Measurements from ENCODE around the gene PCDHGA7.
A peak's percentile ranks its signal among the peaks of the same experiment; 100 is the strongest.
"Not testable (repeated sequence)": the region's sequence is repeated elsewhere in the genome, so short reads cannot be mapped to it uniquely, and the experiment has no call there.

PCDHGA7 gene

DNA sequence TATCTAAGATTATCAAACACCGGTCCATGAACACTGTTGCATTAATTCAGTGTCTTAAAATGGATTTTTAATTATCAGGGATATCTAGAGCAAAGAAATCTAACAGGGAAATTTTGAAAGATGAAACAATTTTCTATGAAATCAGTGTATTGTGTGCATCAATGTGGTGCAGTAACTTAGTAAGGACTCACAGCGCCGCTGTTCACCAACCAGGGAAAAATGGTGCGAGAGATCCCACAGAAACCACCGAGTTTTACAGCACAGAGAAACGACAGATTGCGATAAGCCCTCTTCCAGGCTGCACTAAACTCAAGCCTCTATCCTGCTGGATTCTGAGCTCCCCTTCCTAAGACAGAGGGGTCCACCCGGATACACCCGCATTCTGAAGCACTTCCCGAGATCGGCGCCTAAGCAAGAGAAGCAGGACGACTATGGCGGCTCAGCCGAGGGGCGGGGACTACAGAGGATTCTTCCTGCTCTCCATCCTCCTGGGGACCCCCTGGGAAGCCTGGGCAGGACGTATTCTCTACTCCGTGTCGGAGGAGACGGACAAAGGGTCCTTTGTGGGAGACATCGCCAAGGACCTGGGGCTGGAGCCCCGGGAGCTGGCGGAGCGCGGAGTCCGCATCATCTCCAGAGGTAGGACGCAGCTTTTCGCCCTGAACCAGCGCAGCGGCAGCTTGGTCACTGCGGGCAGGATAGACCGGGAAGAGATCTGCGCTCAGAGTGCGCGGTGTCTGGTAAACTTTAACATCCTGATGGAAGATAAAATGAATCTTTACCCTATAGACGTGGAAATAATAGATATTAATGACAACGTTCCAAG is at the start of gene PCDHGA7:
PCDHGA7 (plus strand) TSS at position 274 of the 826 bp plus-strand sequence; CDS start at position 432, 158 bp downstream.
- DNase-seq: peak; percentile 24

DNA sequence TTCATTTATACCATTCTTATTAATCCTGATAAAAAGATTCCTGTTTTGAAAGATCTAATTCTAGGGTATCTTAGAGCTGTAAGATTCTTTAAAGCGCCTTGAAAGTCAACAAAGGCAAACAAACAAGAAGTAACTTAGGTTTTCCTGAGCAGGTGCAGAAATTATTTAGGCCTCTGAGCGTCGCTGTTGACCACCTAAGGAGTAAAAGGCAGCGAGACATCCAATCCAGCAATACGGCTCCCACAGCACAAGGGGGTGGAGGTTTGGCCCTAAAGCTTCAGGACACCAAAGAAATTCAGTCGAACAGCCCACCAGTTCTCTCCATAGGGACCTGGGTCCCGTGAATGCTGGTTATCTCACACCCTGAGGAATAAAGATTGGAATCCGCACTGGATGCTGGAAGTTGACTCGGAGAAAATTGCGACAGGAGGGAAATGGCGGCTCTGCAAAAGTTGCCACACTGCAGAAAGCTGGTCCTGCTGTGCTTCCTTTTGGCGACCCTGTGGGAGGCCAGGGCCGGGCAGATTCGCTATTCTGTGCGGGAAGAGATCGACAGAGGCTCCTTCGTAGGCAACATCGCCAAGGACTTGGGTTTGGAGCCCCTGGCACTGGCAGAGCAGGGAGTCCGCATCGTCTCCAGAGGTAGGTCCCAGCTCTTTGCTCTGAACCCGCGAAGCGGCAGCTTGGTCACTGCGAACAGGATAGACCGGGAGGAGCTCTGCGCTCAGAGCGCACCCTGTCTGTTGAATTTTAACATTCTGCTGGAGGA is 43.8 kb upstream of the PCDHGA7 start, which contains the start of gene PCDHGA2:
PCDHGA2 (plus strand) TSS at position 223 of the 769 bp plus-strand sequence.
- peak; percentile 65 for DNase-seq

DNA sequence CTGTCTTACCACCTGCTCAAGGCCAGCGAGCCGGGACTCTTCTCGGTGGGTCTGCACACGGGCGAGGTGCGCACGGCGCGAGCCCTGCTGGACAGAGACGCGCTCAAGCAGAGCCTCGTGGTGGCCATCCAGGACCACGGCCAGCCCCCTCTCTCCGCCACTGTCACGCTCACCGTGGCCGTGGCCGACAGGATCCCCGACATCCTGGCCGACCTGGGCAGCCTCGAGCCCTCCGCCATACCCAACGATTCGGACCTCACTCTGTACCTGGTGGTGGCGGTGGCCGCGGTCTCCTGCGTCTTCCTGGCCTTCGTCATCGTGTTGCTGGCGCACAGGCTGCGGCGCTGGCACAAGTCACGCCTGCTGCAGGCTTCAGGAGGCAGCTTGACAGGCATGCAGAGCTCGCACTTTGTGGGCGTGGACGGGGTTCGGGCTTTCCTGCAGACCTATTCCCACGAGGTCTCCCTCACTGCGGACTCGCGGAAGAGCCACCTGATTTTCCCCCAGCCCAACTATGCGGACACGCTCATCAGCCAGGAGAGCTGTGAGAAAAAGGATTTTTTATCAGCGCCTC is 41.7 kb upstream of the PCDHGA7 start:
- not testable (repeated sequence) for DNase-seq

DNA sequence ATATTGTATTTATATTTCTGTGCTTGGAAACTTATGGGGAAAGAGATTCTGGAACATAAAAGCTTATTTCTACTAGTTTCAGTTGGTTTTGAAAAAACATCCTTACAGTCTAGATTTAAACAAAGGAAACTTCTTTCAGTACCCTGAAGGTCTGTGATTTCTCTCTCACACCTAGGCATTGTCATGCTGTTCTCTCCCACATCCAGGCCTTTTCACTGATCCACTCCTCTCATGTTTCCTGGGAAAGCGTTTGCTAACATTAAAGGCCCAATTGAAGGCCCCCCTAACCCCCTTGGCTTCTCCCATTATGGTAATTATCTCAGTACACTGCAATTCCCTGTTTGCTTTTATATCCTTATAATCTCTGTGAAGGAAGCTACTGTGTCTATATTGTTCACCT is 39.8 kb upstream of the PCDHGA7 start:
- no peak for DNase-seq

DNA sequence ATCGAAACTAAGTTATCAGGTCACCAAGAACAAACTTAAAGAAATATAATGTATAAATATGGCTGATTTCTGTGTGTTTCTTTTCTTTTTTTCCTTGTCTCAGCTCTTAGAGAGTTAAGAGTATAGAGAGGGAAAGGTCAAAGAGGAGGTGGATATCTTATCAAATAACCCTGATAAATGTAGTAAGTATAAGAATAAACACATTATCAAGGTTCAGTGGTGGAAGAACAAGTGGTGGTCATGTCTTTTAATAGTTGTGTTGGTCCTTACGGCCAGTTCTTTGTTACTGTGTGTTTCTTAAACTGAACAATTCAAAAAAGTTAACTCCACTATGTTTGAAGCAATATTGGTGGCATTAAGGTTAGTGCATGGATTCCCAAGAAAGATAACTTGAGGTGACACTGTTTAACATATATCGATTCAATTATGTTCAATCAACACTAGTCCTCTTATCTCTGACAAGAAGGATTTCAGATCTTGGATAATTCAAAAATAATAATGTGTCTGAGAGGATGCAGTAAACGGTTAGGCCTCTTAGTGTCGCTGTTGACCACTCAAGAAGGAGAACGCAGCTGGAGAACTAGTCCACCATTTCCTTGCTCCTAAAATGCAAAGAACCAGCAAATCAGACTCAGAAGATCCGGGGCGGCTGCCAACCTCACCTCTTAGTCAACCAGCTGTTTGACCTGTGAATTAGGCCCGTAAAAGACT is 39.1 kb upstream of the PCDHGA7 start, which contains the start of gene PCDHGA3:
PCDHGA3 (plus strand) TSS at position 588 of the 711 bp plus-strand sequence. CDS start 205 bp downstream, outside the sequence.
- DNase-seq: peak; percentile 41

DNA sequence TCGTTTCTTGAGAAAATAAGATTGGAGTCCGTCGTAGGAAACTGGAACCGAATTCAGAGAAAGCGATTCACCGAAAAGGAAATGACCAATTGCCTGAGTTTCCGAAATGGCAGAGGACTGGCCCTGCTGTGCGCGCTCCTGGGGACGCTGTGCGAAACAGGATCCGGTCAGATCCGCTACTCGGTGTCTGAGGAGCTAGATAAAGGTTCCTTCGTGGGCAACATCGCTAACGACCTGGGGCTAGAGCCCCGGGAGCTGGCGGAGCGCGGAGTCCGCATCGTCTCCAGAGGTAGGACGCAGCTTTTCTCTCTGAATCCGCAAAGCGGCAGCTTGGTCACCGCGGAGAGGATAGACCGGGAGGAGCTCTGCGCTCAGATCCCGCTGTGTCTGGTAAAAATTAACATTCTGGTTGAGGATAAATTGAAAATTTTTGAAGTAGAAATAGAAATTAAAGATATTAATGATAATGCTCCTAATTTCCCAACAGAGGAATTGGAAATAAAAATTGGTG is 38.5 kb upstream of the PCDHGA7 start:
- DNase-seq: no peak

DNA sequence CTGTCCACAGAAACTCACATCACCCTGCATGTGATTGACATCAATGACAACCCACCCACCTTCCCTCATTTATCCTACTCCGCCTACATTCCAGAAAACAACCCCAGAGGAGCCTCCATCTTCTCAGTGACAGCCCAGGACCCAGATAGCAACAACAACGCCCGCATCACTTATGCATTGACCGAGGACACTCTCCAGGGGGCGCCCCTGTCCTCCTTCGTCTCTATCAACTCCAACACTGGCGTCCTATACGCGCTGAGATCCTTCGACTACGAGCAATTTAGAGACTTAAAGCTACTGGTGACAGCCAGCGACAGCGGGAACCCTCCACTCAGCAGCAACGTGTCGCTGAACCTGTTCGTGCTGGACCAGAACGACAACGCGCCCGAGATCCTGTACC is 37.2 kb upstream of the PCDHGA7 start:
- no peak for DNase-seq

DNA sequence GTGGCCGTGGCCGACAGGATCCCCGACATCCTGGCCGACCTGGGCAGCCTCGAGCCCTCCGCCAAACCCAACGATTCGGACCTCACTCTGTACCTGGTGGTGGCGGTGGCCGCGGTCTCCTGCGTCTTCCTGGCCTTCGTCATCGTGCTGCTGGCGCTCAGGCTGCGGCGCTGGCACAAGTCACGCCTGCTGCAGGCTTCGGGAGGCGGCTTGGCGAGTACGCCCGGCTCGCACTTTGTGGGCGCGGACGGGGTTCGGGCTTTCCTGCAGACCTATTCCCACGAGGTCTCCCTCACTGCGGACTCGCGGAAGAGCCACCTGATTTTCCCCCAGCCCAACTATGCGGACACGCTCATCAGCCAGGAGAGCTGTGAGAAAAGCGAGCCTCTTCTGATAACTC is 36.5 kb upstream of the PCDHGA7 start:
- not testable (repeated sequence) for DNase-seq

DNA sequence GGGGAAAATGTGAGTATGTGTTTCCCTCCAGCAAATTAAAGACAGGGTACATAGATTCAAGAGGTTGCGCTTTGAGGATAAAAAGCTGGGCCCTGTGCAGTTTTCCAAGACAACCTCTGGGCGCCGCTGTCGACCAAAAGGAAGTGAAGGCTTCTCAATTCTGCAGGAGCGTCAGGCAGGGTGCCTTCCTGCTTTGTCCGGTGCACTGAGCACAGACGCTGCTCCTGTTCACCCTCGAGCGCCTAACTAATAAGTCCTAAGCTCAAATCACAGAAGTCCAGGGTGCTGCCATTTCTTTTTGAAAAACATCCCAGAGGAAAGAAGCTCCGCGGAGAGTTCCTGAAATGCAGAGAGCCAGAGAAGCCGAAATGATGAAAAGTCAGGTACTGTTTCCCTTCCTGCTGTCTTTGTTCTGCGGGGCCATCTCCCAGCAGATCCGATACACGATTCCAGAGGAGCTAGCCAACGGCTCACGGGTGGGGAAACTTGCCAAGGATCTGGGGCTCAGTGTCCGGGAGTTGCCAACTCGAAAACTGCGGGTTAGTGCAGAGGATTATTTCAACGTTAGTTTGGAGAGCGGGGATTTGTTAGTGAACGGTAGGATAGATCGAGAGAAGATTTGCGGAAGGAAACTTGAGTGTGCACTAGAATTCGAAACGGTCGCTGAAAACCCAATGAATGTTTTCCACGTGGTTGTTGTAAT is 32.5 kb upstream of the PCDHGA7 start, which contains the start of gene PCDHGB1:
PCDHGB1 (plus strand) TSS at position 183 of the 703 bp plus-strand sequence; CDS start at position 345, 162 bp downstream.
- DNase-seq: peak; percentile 77

DNA sequence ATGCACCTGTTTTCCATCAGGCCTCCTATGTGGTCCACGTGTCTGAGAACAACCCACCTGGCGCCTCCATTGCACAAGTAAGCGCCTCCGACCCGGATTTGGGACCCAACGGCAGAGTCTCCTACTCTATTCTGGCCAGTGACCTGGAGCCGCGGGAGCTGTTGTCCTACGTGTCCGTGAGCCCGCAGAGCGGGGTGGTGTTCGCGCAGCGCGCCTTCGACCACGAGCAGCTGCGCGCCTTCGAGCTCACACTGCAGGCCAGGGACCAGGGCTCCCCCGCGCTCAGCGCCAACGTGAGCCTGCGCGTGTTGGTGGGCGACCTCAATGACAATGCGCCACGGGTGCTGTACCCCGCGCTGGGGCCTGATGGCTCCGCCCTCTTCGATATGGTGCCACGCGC is 31.0 kb upstream of the PCDHGA7 start:
- no peak for DNase-seq

DNA sequence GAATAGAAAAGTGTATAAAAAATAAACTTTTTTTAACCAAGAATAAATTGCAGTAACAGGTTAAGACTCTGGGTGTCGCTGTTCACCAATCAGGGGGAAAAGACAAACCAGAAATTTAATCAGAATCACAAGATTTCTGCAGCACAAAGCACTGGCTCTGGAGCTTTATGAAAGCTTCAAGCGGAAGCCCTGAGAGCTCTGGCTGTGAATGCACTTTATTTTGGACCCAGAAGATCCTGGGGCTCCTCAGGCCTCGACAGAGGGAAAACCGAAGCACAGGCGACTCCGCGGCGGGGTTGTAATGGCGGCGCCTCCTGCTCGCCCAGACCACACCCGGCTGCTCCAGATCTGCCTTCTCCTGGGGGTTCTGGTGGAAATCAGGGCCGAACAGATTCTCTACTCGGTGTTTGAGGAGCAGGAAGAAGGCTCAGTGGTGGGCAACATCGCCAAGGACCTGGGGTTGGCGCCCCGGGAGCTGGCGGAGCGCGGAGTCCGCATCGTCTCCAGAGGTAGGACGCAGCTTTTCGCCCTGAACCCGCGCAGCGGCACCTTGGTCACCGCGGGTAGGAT is 27.6 kb upstream of the PCDHGA7 start, which contains the start of gene PCDHGA4:
PCDHGA4 (plus strand) TSS at position 122 of the 570 bp plus-strand sequence; CDS start at position 209, 87 bp downstream.
- DNase-seq: peak; percentile 26

DNA sequence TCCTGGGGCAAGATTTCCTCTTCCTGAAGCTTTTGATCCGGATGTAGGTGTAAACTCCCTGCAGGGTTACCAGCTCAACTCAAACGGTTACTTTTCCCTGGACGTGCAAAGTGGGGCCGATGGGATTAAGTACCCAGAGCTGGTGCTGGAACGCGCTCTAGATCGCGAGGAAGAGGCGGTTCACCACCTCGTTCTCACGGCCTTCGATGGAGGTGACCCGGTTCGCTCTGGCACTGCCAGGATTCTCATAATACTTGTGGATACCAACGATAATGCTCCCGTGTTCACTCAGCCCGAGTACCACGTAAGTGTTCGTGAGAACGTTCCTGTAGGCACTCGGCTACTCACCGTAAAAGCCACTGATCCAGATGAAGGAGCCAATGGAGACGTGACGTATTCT is 26.9 kb upstream of the PCDHGA7 start:
- DNase-seq: no peak

DNA sequence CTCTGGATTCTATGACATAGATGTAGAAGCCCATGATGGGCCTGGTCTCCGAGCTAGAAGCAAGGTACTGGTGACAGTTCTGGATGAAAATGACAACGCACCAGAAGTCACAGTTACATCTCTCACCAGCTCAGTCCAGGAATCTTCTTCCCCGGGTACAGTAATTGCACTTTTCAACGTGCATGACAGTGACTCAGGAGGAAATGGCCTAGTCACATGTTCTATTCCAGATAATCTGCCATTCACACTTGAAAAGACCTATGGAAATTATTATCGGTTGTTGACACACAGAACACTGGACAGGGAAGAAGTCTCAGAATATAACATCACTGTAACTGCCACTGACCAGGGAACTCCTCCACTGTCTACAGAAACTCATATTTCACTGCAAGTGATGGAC is 26.4 kb upstream of the PCDHGA7 start:
- DNase-seq: no peak

DNA sequence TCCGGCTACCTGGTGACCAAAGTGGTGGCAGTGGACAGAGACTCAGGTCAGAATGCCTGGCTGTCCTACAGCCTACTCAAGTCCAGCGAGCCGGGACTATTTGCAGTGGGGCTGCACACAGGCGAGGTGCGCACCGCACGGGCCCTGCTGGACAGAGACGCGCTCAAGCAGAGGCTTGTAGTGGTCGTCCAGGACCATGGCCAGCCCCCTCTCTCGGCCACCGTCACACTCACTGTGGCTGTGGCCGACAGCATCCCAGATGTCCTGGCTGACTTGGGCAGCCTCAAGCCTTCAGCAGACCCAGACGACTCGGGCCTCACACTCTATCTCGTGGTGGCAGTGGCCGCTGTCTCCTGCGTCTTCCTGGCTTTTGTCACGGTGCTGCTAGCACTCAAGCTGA is 25.6 kb upstream of the PCDHGA7 start:
- no peak for DNase-seq

DNA sequence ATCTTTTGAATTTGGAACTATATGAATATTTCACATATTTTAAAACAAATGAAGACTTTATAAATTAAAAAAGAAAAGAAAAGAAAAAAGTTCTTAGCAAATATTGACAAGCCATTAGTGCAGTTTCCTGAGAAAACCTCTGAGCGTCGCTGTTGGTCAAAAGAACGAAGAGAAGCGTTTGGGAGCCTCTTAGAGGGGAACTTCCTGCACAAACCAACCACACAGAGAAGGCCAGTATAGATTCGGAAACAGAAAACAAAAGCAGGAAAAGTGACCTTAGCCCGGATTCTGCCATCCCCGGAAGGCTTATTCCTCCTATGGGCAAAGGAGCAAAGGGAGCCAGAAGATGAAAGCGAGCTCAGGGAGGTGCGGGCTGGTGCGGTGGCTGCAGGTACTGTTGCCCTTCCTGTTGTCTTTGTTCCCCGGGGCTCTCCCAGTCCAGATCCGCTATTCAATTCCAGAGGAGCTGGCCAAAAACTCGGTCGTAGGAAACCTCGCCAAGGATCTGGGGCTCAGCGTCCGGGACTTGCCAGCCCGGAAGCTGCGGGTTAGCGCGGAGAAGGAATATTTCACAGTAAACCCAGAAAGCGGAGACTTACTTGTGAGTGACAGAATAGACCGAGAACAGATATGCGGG is 22.6 kb upstream of the PCDHGA7 start, which contains the start of gene PCDHGB2:
PCDHGB2 (plus strand) TSS at position 205 of the 637 bp plus-strand sequence; CDS start at position 347, 142 bp downstream.
- DNase-seq: peak; percentile 50

DNA sequence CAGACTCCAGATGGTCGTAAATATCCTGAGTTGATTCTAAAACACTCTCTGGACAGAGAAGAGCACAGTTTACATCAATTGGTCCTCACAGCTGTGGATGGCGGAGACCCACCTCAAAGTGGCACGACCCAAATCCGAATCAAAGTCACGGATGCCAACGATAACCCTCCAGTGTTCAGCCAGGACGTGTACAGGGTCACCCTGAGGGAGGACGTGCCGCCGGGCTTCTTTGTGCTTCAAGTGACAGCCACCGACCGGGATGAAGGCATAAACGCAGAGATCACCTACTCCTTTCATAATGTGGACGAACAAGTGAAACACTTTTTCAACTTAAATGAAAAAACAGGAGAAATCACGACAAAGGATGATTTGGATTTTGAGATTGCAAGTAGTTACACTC is 21.9 kb upstream of the PCDHGA7 start:
- DNase-seq: no peak

DNA sequence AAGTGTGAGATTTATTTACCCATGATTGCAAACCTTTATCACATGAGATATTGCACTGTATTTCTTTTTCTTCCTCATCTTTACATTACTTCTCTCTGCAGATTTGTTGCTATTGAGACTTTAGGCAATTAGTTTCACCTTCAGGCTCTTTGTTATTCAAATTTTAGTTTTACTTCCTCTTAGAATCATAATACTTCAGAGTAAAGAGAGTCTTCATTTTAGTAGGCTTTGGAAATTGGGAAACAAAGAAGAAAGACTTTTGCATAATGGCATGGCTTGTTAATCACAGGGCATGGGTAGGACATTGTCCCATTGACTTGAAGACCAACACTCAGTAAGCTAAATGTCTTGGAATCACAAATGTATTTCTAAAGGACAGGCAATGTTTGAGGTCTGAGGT is 19.8 kb upstream of the PCDHGA7 start:
- no peak for DNase-seq

DNA sequence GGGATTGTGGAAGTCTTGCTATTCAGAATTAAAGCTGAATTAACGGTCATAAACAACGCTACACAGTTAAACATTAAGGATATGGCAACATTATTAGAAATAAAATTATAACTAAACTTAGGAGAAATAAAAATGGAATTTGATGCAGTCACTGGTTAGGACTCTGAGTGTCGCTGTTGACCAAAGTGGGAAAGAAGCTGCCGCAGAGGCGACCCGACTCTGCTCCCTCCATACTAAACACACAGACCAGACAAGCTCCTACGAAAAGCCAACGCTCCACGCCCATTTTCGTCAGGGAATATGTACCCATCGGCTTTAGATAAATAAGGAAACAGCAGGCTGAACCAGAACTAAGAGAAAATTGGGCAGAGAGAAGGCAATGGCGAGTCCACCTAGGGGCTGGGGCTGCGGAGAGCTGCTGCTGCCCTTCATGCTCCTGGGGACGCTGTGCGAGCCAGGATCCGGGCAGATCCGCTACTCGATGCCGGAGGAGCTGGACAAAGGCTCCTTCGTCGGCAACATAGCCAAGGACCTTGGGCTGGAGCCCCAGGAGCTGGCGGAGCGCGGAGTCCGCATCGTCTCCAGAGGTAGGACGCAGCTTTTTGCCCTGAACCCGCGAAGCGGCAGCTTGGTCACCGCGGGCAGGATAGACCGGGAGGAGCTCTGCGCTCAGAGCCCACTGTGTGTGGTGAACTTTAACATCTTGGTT is 18.4 kb upstream of the PCDHGA7 start, which contains the start of gene PCDHGA5:
PCDHGA5 (plus strand) TSS at position 211 of the 709 bp plus-strand sequence; CDS start at position 380, 169 bp downstream.
- DNase-seq: no peak

DNA sequence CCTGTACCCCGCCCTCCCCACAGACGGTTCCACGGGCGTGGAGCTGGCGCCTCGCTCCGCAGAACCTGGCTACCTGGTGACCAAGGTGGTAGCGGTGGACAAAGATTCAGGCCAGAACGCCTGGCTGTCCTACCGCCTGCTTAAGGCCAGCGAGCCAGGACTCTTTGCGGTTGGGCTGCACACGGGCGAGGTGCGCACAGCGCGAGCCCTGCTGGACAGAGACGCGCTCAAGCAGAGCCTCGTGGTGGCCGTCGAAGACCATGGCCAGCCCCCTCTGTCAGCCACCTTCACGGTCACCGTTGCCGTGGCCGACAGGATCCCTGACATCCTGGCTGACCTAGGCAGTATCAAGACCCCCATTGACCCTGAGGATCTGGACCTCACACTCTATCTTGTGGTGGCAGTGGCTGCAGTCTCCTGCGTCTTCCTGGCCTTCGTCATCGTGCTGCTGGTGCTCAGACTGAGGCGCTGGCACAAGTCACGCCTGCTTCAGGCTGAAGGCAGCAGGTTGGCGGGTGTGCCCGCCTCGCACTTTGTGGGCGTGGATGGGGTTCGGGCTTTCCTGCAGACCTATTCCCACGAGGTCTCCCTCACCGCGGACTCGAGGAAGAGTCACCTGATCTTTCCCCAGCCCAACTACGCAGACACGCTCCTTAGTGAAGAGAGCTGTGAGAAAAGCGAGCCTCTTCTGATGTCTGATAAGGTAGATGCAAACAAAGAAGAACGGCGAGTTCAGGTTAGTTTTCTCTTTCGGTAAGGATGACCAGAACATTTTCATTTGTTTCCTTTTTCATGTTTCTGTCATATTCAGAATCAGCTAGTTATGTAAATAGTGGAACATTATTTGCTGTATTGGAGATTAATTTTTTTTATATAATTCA is 16.3 kb upstream of the PCDHGA7 start:
- no peak for DNase-seq
